Measurements from ENCODE around the gene IL12RB1.

IL12RB1 gene

GRCh38 chr19:18086590-18087138 lies at the start of gene IL12RB1:
IL12RB1 (minus strand) TSS chr19:18086934; CDS start chr19:18086823, 111 bp downstream.
- peak; percentile 70 for DNase-seq (ENCODE audit: low spot score)

GRCh38 chr19:18135712-18136584 lies 49.2 kb upstream of the IL12RB1 start:
- DNase-seq (ENCODE audit: low spot score) = no peak

GRCh38 chr19:18131841-18132596 lies 45.3 kb upstream of the IL12RB1 start:
- no peak for DNase-seq (ENCODE audit: low spot score)

- DNase-seq (ENCODE audit: low spot score) = no peak
These were observed 43.9 kb upstream of the IL12RB1 start for GRCh38 chr19:18130523-18131242.

- DNase-seq (ENCODE audit: low spot score) = no peak
These were observed 42.1 kb upstream of the IL12RB1 start for GRCh38 chr19:18128805-18129204.

- DNase-seq (ENCODE audit: low spot score) = no peak
These were observed 41.3 kb upstream of the IL12RB1 start for GRCh38 chr19:18128044-18128443.

GRCh38 chr19:18126097-18126496 lies 39.4 kb upstream of the IL12RB1 start:
- DNase-seq (ENCODE audit: low spot score) = no peak

- no peak for DNase-seq (ENCODE audit: low spot score)
These were observed 37.1 kb upstream of the IL12RB1 start for GRCh38 chr19:18123819-18124218.

- DNase-seq (ENCODE audit: low spot score) = no peak
These were observed 36.4 kb upstream of the IL12RB1 start for GRCh38 chr19:18122860-18123795.

GRCh38 chr19:18122424-18122823 lies 35.7 kb upstream of the IL12RB1 start:
- DNase-seq (ENCODE audit: low spot score) = no peak

- no peak for DNase-seq (ENCODE audit: low spot score)
These were observed 34.4 kb upstream of the IL12RB1 start for GRCh38 chr19:18121166-18121565.

- DNase-seq (ENCODE audit: low spot score) = no peak
These were observed 33.4 kb upstream of the IL12RB1 start for GRCh38 chr19:18120127-18120526.

- peak; percentile 68 for DNase-seq (ENCODE audit: low spot score)
These were observed 33.0 kb upstream of the IL12RB1 start for GRCh38 chr19:18119717-18120105.

GRCh38 chr19:18119013-18119716 lies 32.4 kb upstream of the IL12RB1 start:
- peak; percentile 69 for DNase-seq (ENCODE audit: low spot score)

- no peak for DNase-seq (ENCODE audit: low spot score)
These were observed 31.8 kb upstream of the IL12RB1 start for GRCh38 chr19:18118420-18119012.

GRCh38 chr19:18117692-18118378 lies 31.1 kb upstream of the IL12RB1 start:
- peak; percentile 96 for DNase-seq (ENCODE audit: low spot score)

GRCh38 chr19:18117364-18117691 lies 30.6 kb upstream of the IL12RB1 start:
- no peak for DNase-seq (ENCODE audit: low spot score)

- no peak for DNase-seq (ENCODE audit: low spot score)
These were observed 27.7 kb upstream of the IL12RB1 start for GRCh38 chr19:18114483-18114882.

- DNase-seq (ENCODE audit: low spot score) = no peak
These were observed 27.1 kb upstream of the IL12RB1 start for GRCh38 chr19:18113827-18114226.
